Esophagus (tissue), 2 donors: ENCODE data around the gene SEMA3C. TPM values are rescaled to one million over a fixed set of nuclear protein-coding genes. Genes with fewer than 3 reads are reported as not detected.
A peak's percentile ranks its signal among the peaks of the same experiment; 100 is the strongest.

Experiments used
- H3K27ac ChIP-seq, 2 donors: one replicate each; pipeline ENCODE4 v1.5.1; 2013; ENCODE audit warnings: low read depth in 2 of 2, mild to moderate bottlenecking in 2 of 2, inconsistent platforms in 1 of 2, low read length in 1 of 2, moderate library complexity in 1 of 2
- H3K27me3 ChIP-seq, 2 donors: one replicate each; pipeline ENCODE4 v1.6.1; 2013; ENCODE audit warnings: low read length in 2 of 2, control low read depth in 1 of 2, mild to moderate bottlenecking in 1 of 2; ENCODE audit not compliant: insufficient read depth in 2 of 2, control insufficient read depth in 1 of 2
- H3K36me3 ChIP-seq, 2 donors: one replicate each; pipeline ENCODE4 v1.6.1; 2013; ENCODE audit warnings: low read length in 1 of 2; ENCODE audit not compliant: control insufficient read depth in 2 of 2, insufficient read depth in 2 of 2
- H3K4me1 ChIP-seq, 2 donors: one replicate each; pipeline ENCODE4 v1.6.1; 2013; ENCODE audit warnings: low read length in 1 of 2; ENCODE audit not compliant: control insufficient read depth in 2 of 2, insufficient read depth in 2 of 2
- H3K4me3 ChIP-seq, 2 donors: one replicate each; pipeline ENCODE4 v1.5.1; 2013; ENCODE audit warnings: low read length in 2 of 2, mild to moderate bottlenecking in 2 of 2, low read depth in 1 of 2, moderate library complexity in 1 of 2
- H3K9me3 ChIP-seq, 2 donors: one replicate each; pipeline ENCODE4 v1.6.1; 2013; ENCODE audit warnings: mild to moderate bottlenecking in 2 of 2, low read depth in 1 of 2, low read length in 1 of 2, moderate library complexity in 1 of 2; ENCODE audit not compliant: control insufficient read depth in 2 of 2, insufficient read depth in 1 of 2
- WGBS, 2 donors: extraction: QIAGEN DNeasy Blood & Tissue Kit; methylation state at CpG; one replicate each; pipeline ENCODE4 v1.1.7; 2013; 5-methylcytosine and 5-hydroxymethylcytosine counted together
- polyA plus RNA-seq, 2 donors: library from polyadenylated mRNA; stranded (reverse); fragments of 200-250 nt; gene quantifications; one replicate each; pipeline ENCODE4 v1.2.3, GENCODE V29; 2013
- donor health status: healthy with polysubstance abuse.
- donor health status: Bipolar disorder and iron deficiency.

SEMA3C gene
- polyA plus RNA-seq, 2 donors: 1.8 to 3.4 TPM

DNA sequence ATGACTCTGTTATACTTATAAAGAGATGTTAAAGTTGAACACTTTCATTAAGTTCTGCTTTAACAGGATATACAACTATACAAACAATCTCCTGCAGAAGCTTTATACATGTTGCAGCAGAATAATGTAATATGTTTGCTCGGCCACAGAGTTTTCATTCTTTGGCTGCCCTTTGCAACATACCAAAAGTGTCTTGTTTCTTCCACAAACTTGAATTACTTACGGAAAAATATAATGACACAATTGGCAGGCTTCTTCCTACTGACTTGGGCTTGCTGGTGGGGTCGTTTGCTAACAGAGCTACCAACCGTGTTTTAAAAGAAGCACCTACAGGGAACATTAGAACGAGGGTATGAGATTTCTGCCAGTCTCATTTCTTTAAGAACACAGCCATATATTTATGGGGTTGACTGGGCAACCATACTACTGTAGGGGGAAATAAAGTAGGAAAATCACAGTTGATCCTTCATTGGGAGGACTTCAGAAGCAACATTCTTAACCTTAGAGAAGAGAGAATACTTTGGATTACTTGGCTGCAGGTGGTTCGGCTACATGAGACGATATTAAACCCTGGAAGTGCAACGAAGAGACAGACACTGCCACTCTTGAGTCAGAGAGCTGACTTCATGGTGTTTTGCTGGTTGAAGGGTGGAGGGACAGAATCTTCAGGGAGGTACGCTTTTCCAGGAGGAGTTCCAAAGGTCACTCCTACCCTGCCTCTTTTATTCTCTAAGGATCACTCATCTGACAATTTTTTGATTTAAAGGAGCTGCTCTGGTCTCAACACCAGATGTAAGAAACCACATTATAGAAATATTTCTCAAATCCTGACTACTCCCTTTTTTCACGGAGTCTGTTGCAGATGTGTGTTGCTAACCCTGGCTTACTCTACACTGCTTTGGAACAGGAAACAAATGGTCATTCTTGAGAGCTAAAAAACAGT lies 123.9 kb downstream of the SEMA3C start:
- no peak overlapping the region for H3K4me3 ChIP-seq
- H3K4me1 ChIP-seq: no peaks in the 10 kb centered on the region
- no peaks in the 10 kb centered on the region for H3K27me3 ChIP-seq
- no peaks in the 10 kb centered on the region for H3K9me3 ChIP-seq
- no peak overlapping the region for H3K27ac ChIP-seq
- H3K36me3 ChIP-seq: no peaks in the 10 kb centered on the region
- 71 to 72% methylated on average over 10 of the region's 10 CpGs for WGBS, 2 donors

DNA sequence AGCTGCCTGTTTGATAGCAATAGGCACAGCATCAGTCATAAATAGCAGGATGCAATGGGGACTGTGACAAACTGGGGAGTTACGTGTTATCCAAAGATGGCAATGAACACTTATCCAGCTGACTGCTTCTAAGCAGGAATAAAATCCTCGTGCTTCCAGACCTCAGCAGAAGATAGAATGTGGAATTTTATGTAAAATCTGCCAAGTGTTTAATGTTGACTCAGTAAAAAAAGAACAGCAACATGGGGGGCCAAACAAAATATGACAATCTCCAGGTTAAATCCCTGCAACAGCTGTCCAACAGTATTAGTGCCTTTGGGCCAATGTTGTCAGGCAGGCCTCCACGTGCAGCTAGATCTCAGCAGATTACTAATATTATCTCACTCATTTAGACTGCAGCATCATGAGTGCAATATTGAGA lies 127.3 kb downstream of the SEMA3C start:
- H3K4me3 ChIP-seq: no peak overlapping the region
- peak overlapping the region in 1 of 2 donors; percentile 14 for H3K27ac ChIP-seq
- 37 to 43% methylated on average over 3 of the region's 3 CpGs for WGBS, 2 donors
- H3K27me3 ChIP-seq: no peaks in the 10 kb centered on the region
- H3K36me3 ChIP-seq: no peaks in the 10 kb centered on the region
- H3K9me3 ChIP-seq: no peaks in the 10 kb centered on the region
- H3K4me1 ChIP-seq: no peaks in the 10 kb centered on the region

DNA sequence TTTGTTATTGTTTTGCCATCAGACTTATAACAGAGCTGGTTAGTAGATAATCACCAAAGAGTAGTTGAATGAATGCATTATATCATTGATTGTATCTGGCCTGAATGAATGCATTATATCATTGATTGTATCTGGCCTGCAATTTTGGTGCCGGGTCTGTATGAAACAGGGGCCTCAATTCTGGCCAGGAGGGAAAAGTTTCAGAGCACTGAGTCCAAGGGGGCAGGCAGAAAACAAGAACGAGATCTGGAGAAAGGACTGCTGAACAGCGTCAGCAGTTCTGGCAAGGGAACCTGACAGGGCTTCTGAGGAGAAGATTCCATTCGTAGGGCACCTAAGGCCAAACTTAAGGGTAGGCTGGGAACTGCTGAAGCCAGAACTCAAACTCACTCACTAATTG lies 128.0 kb downstream of the SEMA3C start:
- Histone ChIP-seq H3K4me3 (no peak overlapping the region), H3K9me3 (no peaks in the 10 kb centered on the region), H3K4me1 (no peaks in the 10 kb centered on the region), H3K36me3 (peaks cover 0 to under 1% of the 10 kb centered on the region in 2 donors), H3K27ac (peak overlapping the region in 1 of 2 donors; percentile 24), H3K27me3 (no peaks in the 10 kb centered on the region)
- WGBS, 2 donors: 70 to 73% methylated on average over 4 of the region's 4 CpGs

DNA sequence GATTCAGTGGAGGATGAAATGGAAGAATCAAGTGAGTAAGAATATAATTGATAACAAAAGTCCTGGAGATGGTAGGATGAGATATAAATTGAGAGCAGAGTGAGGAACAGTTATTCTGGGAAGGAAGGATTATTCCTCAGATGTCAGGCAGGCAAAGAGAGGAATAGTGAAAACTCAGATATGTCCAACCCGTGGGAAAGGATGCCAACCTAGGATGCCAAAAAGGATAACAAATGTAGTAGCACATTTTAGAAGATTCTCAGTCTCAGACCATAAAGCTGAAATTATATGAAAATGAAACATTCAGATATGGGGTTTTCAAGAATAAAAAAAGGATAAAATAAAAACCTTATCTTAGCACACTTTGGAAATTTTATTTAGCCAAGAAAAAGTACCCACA lies 131.1 kb downstream of the SEMA3C start:
- H3K4me3 ChIP-seq: no peak overlapping the region
- no peaks in the 10 kb centered on the region for H3K27me3 ChIP-seq
- H3K36me3 ChIP-seq: peaks cover 0 to 2% of the 10 kb centered on the region in 2 donors
- H3K4me1 ChIP-seq: no peaks in the 10 kb centered on the region
- no peaks in the 10 kb centered on the region for H3K9me3 ChIP-seq
- H3K27ac ChIP-seq: no peak overlapping the region
- WGBS, 2 donors: 67 to 73% methylated on average over 1 of the region's 1 CpG

DNA sequence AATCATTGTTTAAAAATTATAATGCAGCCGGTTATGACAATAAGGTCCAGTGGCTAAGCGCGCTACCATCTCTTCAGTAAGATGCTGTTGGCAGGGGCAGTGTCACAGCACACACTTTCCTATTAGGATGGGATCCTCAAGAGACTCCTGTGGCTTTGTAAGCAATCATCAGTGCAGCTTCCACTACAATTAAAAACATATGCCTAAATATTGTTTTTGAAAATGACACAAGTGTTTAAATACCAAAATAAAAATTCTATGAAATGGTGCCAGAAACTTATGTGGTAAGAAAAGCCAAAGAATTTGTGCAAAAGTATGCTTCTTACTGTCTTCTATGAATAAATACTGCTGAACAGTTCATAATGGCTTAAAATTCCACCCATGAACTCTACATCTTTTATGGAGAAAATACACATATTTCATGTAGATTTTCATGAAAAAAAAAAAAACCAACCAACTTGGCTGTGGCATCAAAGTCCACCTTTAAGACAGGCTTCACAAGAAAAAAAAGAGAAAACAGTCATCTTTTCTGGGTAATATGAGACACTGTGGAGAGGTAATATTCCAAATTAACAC lies 132.8 kb downstream of the SEMA3C start:
- no peaks in the 10 kb centered on the region for H3K9me3 ChIP-seq
- H3K36me3 ChIP-seq: peaks cover 0 to 2% of the 10 kb centered on the region in 2 donors
- no peaks in the 10 kb centered on the region for H3K27me3 ChIP-seq
- no peaks in the 10 kb centered on the region for H3K4me1 ChIP-seq
- no peak overlapping the region for H3K4me3 ChIP-seq
- 88 to 96% methylated on average over 3 of the region's 3 CpGs for WGBS, 2 donors
- H3K27ac ChIP-seq: no peak overlapping the region

DNA sequence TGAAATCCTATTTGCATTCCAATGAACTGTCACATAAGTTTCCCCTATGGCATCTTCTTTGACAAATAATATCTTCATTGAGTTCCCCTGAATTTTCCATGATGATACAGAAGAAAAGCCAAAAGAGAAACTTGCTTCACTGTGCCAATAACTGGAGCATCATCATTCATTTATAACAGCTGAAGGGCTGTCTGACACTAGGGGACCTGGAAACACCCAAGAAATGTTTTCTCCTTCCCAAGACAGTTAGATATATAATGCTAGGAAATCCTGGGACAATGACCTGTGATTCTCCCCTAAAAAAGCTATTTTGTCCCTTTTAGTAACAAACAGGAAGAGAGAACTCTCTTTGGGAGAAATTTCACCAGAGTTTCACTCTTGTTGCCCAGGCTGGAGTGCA lies 133.6 kb downstream of the SEMA3C start:
- Histone ChIP-seq H3K4me3 (no peak overlapping the region), H3K27me3 (no peaks in the 10 kb centered on the region), H3K27ac (no peak overlapping the region), H3K4me1 (no peaks in the 10 kb centered on the region), H3K9me3 (no peaks in the 10 kb centered on the region), H3K36me3 (peaks cover 0 to 2% of the 10 kb centered on the region in 2 donors)

DNA sequence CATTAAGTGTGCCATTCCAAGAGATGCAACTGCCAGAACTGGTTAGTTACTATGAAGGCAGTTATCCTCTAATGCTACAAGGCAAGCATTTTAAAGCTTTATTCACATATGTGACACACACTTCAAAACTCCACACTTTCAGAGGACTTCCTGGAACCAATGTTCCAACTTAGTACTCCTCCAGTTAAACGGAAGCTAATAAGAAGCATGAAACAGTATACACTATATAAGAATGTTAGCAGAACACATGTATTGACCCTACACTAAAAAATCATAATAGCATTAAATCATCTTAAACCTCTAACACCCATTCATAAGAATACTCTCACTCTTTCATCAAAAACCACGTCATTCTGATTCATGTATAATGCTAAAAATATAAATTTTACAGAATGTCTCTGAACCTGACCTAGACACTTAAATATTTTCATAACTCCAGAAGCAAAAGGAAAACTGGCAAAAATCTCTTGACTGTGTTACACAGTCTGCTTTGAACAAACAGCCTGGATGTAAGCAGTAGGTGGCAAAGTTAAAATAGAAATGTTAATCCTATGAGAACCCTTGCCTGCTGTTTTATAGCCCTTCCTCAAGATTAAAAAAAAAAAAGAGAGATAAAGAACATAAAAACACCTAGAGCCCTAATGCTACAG lies 135.0 kb downstream of the SEMA3C start:
- Histone ChIP-seq H3K4me3 (no peak overlapping the region), H3K36me3 (peaks cover 0 to 2% of the 10 kb centered on the region in 2 donors), H3K4me1 (no peaks in the 10 kb centered on the region), H3K27ac (no peak overlapping the region), H3K27me3 (no peaks in the 10 kb centered on the region), H3K9me3 (no peaks in the 10 kb centered on the region)
- 64 to 78% methylated on average over 2 of the region's 2 CpGs for WGBS, 2 donors

DNA sequence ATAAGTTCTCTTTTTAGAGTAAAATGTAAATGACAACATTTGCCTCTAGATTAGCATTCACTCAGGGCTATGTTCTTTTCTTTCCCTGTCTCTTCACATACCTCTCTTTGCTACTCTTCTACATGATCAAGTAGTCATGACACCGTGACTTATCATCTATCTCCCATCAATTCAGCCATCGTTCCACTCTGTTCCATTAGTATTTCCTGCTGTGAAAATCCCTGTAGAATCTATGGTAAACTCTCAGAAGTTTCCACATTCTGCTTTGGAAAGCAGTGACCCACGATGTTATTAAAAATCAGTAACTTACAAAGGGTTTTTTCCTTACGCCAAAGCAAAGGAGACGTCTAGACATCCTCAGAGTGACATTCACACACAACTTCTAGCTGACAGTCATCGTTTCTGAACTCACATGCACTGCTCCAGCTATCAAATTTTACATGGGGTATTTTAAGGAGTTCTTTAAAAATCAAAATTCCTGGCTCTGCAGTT lies 135.6 kb downstream of the SEMA3C start:
- H3K27me3 ChIP-seq: no peaks in the 10 kb centered on the region
- H3K27ac ChIP-seq: no peak overlapping the region
- 75 to 81% methylated on average over 6 of the region's 6 CpGs for WGBS, 2 donors

DNA sequence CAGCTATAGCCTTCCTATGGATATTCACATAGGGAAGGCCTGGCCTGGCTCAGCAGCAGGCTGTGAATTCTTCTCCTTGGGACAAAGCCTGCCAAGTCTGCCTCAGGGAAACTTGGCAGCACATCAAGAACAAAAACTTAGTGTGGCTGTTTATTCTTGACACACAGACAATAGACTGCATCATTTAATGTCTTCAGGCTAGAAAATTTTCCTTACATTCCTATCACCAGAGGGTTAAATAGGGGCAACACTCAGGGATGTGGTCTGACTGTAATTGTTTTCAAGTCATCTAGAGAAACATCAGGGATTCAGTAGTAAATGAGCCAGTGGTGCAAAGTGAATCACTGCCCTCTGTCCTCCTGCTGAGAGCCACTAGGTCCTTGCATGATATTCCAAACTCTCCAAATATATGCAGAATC lies 137.3 kb downstream of the SEMA3C start:
- no peaks in the 10 kb centered on the region for H3K27me3 ChIP-seq
- H3K27ac ChIP-seq: peak overlapping the region in 1 of 2 donors; percentile 25
- H3K9me3 ChIP-seq: no peaks in the 10 kb centered on the region
- H3K36me3 ChIP-seq: peaks cover 0 to 2% of the 10 kb centered on the region in 2 donors
- no peaks in the 10 kb centered on the region for H3K4me1 ChIP-seq
- H3K4me3 ChIP-seq: no peak overlapping the region

More for the DNA sequence above, 135.6 kb downstream of the SEMA3C start:
- Histone ChIP-seq H3K4me3 (no peak overlapping the region), H3K36me3 (peaks cover 0 to 2% of the 10 kb centered on the region in 2 donors), H3K9me3 (no peaks in the 10 kb centered on the region), H3K4me1 (no peaks in the 10 kb centered on the region)
